HCT116 (cell line): ENCODE measurements around the gene RBL1. TPM values are rescaled to one million over a fixed set of nuclear protein-coding genes. Genes with fewer than 3 reads are reported as not detected.

ENCODE experiments used
- ATAC-seq: fragments of 200-7000 bp; cut with Tn5 transposase; 2 replicates; pipeline ENCODE4 v1.9.1; 2020; ENCODE audit warnings: mild to moderate bottlenecking, moderate library complexity
- BruUV-seq: library from RNA; stranded (reverse); fragments of 400-500 nt; replicated peaks from 2 replicates; lab custom pipeline; 2021; lab: Mats Ljungman, UMichigan
- CTCF ChIA-PET: fragments of 300-600 bp; sonication (Branson Sonifier 250); formaldehyde crosslinking; loops from one replicate; lab custom pipeline; 2021; ENCODE audit warnings: antibody characterized with exemption; lab: Charles Lee
- POLR2A ChIA-PET: fragments of 300-600, 350-600 bp; sonication (Branson Sonifier 250); formaldehyde crosslinking; loops from one replicate; lab custom pipeline; 2021; ENCODE audit warnings: antibody characterized with exemption; lab: Charles Lee
- RAD21 ChIA-PET, 2 experiments: fragments of 300-600 bp; sonication (Branson Sonifier 250); formaldehyde crosslinking; loops; one replicate each; lab custom pipeline; 2023; ENCODE audit warnings: low total read pairs in 2 of 2; ENCODE audit not compliant: uncharacterized antibody in 2 of 2, unreplicated experiment in 2 of 2, low non-redundant PET in 1 of 2; lab: Charles Lee
- DNase-seq: peaks from one replicate; pipeline ENCODE4 v3.0.0-alpha.2; 2010; ENCODE audit warnings: low read depth, low spot score
- H2AFZ ChIP-seq: fragments of 200-600 bp; shearing (Covaris generic), sonication (generic); 2 replicates; pipeline ENCODE4 v1.6.1; 2017; ENCODE audit warnings: low read depth, mixed run types, mixed read lengths, antibody characterized with exemption, low read length; ENCODE audit not compliant: poor library complexity, severe bottlenecking
- H3K27ac ChIP-seq: 2 replicates; pipeline ENCODE4 v1.5.1; 2012; ENCODE audit warnings: low read depth, low read length
- H3K27me3 ChIP-seq: fragments of 200-600 bp; sonication (generic); 2 replicates; pipeline ENCODE4 v1.6.1; 2016; ENCODE audit warnings: mixed run types, low read length, mixed read lengths; ENCODE audit not compliant: insufficient read depth
- H3K36me3 ChIP-seq, 2 experiments: fragments of 200-500 bp in 1 of 2; fragments of 200-600 bp in 1 of 2; sonication (Bioruptor generic) in 1 of 2; sonication (generic) in 1 of 2; 2 replicates each; pipeline versions ENCODE4 v1.5.1 to v1.6.1; 2014 to 2016; ENCODE audit warnings: low read length in 2 of 2, inconsistent platforms in 1 of 2, mixed read lengths in 1 of 2, mixed run types in 1 of 2; ENCODE audit not compliant: insufficient read depth in 2 of 2, control insufficient read depth in 1 of 2
- H3K4me1 ChIP-seq, 2 experiments: fragments of 200-600 bp in 1 of 2; sonication (generic) in 1 of 2; 2 replicates each; pipeline versions ENCODE4 v1.5.1 to v1.6.1; 2012 to 2017; ENCODE audit warnings: low read length in 2 of 2, inconsistent platforms in 1 of 2, mild to moderate bottlenecking in 1 of 2, mixed read lengths in 1 of 2, mixed run types in 1 of 2, moderate library complexity in 1 of 2; ENCODE audit not compliant: insufficient read depth in 2 of 2, control insufficient read depth in 1 of 2
- H3K4me2 ChIP-seq: fragments of 200-600 bp; sonication (generic); 2 replicates; pipeline ENCODE4 v1.6.1; 2017; ENCODE audit warnings: mixed run types, low read length, mixed read lengths
- H3K4me3 ChIP-seq, 2 experiments: fragments of 200-600 bp in 1 of 2; sonication (generic) in 1 of 2; replicated peaks in 1 of 2; 2 replicates each; pipeline ENCODE4 v1.5.1; 2011 to 2016; ENCODE audit warnings: low read length in 2 of 2, control low read depth in 1 of 2, low read depth in 1 of 2, mild to moderate bottlenecking in 1 of 2, mixed read lengths in 1 of 2, mixed run types in 1 of 2
- H3K79me2 ChIP-seq: fragments of 200-600 bp; sonication (generic); 2 replicates; pipeline ENCODE4 v1.6.1; 2017; ENCODE audit warnings: mild to moderate bottlenecking, mixed run types, low read length, moderate library complexity, mixed read lengths; ENCODE audit not compliant: insufficient read depth
- H3K9ac ChIP-seq: fragments of 200-600 bp; sonication (generic); 2 replicates; pipeline ENCODE4 v1.6.1; 2016; ENCODE audit warnings: low read length, mixed read lengths
- H3K9me2 ChIP-seq: fragments of 200-600 bp; sonication (generic), shearing (Covaris generic); 2 replicates; pipeline ENCODE4 v1.6.1; 2017; ENCODE audit warnings: mixed run types, mild to moderate bottlenecking, moderate library complexity; ENCODE audit not compliant: insufficient read depth
- H3K9me3 ChIP-seq, 2 experiments: fragments of 200-500 bp in 1 of 2; fragments of 200-600 bp in 1 of 2; sonication (Bioruptor generic) in 1 of 2; sonication (generic) in 1 of 2; 2 replicates each; pipeline ENCODE4 v1.6.1; 2014 to 2017; ENCODE audit warnings: low read length in 2 of 2, mixed read lengths in 2 of 2, inconsistent platforms in 1 of 2, low read depth in 1 of 2, mild to moderate bottlenecking in 1 of 2, mixed run types in 1 of 2, moderate library complexity in 1 of 2; ENCODE audit not compliant: control insufficient read depth in 1 of 2, insufficient read depth in 1 of 2
- H4K20me1 ChIP-seq: fragments of 200-600 bp; sonication (generic), shearing (Covaris generic); 2 replicates; pipeline ENCODE4 v1.6.1; 2017; ENCODE audit warnings: mixed run types, mild to moderate bottlenecking, moderate library complexity; ENCODE audit not compliant: insufficient read depth
- ELF1 ChIP-seq: IDR thresholded peaks from 2 replicates; pipeline ENCODE4 v1.6.1; 2012; ENCODE audit warnings: low read depth, borderline replicate concordance
- SP1 ChIP-seq: IDR thresholded peaks from 2 replicates; pipeline ENCODE4 v1.6.1; 2012; ENCODE audit warnings: low read depth
- YY1 ChIP-seq: IDR thresholded peaks from 2 replicates; pipeline ENCODE4 v1.6.1; 2011; ENCODE audit warnings: low read length, low read depth, moderate library complexity, mild to moderate bottlenecking; ENCODE audit not compliant: insufficient replicate concordance; ENCODE audit errors: extremely low read depth
- intact Hi-C: fragments of 100-400 bp; cut with micrococcal nuclease; formaldehyde crosslinking; loops from 2 replicates; pipeline ENCODE4 v1.10.0; 2022
- total RNA-seq: library from RNA; stranded (reverse); gene quantifications from one replicate; pipeline ENCODE4 v1.2.1, GENCODE V29; 2021; ENCODE audit not compliant: unreplicated experiment
- TF ChIP-seq, protein P1 (sequence below), 3 experiments: fragments of 200-600 bp in 1 of 3; sonication (generic) in 1 of 3; IDR thresholded peaks in 2 of 3; conservative IDR thresholded peaks in 1 of 3; 2 replicates each; pipeline ENCODE4 v1.5.1; 2012 to 2017; ENCODE audit warnings: low read depth in 2 of 3, low read length in 2 of 3, antibody characterized with exemption in 1 of 3, borderline replicate concordance in 1 of 3, control low read depth in 1 of 3, mild to moderate bottlenecking in 1 of 3, mixed read lengths in 1 of 3, mixed run types in 1 of 3, moderate library complexity in 1 of 3; ENCODE audit not compliant: insufficient read depth in 1 of 3
- TF ChIP-seq, protein P2 (sequence below): IDR thresholded peaks from 2 replicates; pipeline ENCODE4 v1.6.1; 2012
- TF ChIP-seq, protein P3 (sequence below): IDR thresholded peaks from 2 replicates; pipeline ENCODE4 v1.6.1; 2011; ENCODE audit warnings: mild to moderate bottlenecking, low read length, moderate library complexity; ENCODE audit not compliant: insufficient replicate concordance; ENCODE audit errors: extremely low read depth

Gene RBL1
- total RNA-seq, 1 experiment from 2014 or later = 16.9 TPM

DNA sequence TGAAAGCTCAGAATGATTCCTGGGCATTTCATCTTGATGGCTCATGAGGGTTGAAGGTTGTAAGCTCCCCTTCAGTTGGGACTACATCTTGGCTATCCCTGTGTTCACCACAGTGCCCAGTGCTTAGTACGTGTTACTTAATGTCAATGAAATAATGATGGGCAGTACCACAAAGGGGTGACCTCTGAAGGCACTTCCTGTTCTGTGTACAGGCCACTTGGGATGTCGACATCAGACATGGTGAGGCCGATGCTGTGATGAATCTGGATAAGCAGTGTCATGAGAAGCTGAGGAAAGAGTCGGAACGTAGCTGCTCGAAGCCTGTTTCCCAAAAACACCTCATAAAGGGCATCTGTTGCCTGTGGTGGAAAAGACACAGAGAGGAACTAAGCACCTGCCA is 27.6 kb upstream of the RBL1 start:
- Histone ChIP-seq H3K9ac (no peak overlapping the region), H3K79me2 (no peaks in the 10 kb centered on the region), H3K9me3 (no peaks in the 10 kb centered on the region), H3K4me1 (no peaks in the 10 kb centered on the region), H3K36me3 (no peaks in the 10 kb centered on the region), H3K27ac (no peak overlapping the region), H3K9me2 (no peaks in the 10 kb centered on the region), H4K20me1 (no peaks in the 10 kb centered on the region), H2AFZ (no peak overlapping the region), H3K4me2 (no peak overlapping the region), H3K4me3 (no peak overlapping the region), H3K27me3 (no peaks in the 10 kb centered on the region)
- no TSS peak for BruUV-seq
- intact Hi-C loops = no loop called here
- ChIA-PET CTCF (no interaction called here), RAD21 (no interaction called here), POLR2A (no interaction called here)
- TF ChIP-seq, protein P1, sequence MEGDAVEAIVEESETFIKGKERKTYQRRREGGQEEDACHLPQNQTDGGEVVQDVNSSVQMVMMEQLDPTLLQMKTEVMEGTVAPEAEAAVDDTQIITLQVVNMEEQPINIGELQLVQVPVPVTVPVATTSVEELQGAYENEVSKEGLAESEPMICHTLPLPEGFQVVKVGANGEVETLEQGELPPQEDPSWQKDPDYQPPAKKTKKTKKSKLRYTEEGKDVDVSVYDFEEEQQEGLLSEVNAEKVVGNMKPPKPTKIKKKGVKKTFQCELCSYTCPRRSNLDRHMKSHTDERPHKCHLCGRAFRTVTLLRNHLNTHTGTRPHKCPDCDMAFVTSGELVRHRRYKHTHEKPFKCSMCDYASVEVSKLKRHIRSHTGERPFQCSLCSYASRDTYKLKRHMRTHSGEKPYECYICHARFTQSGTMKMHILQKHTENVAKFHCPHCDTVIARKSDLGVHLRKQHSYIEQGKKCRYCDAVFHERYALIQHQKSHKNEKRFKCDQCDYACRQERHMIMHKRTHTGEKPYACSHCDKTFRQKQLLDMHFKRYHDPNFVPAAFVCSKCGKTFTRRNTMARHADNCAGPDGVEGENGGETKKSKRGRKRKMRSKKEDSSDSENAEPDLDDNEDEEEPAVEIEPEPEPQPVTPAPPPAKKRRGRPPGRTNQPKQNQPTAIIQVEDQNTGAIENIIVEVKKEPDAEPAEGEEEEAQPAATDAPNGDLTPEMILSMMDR (IDR thresholded peaks at IDR 0.05 in 2 of 3, conservative IDR thresholded peaks at IDR 0.05 in 1 of 3; ENCODE audit: borderline replicate concordance in 1 of 3, insufficient read depth in 1 of 3, low read depth in 2 of 3, low read length in 2 of 3) = no peak
- no peak for TF ChIP-seq ELF1
- TF ChIP-seq, protein P2, sequence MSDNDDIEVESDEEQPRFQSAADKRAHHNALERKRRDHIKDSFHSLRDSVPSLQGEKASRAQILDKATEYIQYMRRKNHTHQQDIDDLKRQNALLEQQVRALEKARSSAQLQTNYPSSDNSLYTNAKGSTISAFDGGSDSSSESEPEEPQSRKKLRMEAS = no peak
- no peak for TF ChIP-seq YY1
- TF ChIP-seq, protein P3, sequence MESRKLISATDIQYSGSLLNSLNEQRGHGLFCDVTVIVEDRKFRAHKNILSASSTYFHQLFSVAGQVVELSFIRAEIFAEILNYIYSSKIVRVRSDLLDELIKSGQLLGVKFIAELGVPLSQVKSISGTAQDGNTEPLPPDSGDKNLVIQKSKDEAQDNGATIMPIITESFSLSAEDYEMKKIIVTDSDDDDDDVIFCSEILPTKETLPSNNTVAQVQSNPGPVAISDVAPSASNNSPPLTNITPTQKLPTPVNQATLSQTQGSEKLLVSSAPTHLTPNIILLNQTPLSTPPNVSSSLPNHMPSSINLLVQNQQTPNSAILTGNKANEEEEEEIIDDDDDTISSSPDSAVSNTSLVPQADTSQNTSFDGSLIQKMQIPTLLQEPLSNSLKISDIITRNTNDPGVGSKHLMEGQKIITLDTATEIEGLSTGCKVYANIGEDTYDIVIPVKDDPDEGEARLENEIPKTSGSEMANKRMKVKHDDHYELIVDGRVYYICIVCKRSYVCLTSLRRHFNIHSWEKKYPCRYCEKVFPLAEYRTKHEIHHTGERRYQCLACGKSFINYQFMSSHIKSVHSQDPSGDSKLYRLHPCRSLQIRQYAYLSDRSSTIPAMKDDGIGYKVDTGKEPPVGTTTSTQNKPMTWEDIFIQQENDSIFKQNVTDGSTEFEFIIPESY = no peak
- TF ChIP-seq SP1 = no peak
- no peak for DNase-seq
- no peak for ATAC-seq
